Activated CD4-positive, alpha-beta T cell treated with anti-CD3 and anti-CD28 coated beads, Interleukin-2, amount 10 ng/mL, durations not matched to agents 7 days and 5 days (primary cell): ENCODE measurements around the gene ARL5C. TPM values are rescaled to one million over a fixed set of nuclear protein-coding genes. Genes with fewer than 3 reads are reported as not detected.

Source experiments
- CTCF ChIA-PET: fragments of 350-600 bp; sonication (Branson Sonifier 250); formaldehyde crosslinking; loops from one replicate; lab custom pipeline; 2021; ENCODE audit warnings: antibody characterized with exemption; lab: Charles Lee
- POLR2A ChIA-PET: fragments of 350-600 bp; sonication (Branson Sonifier 250); formaldehyde crosslinking; loops from one replicate; lab custom pipeline; 2021; ENCODE audit warnings: antibody characterized with exemption; lab: Charles Lee
- DNase-seq: peaks from one replicate; pipeline ENCODE4 v3.0.0-alpha.2; 2020
- H3K27ac Mint-ChIP-seq: one replicate; pipeline ENCODE4 v1.8.0; 2021; ENCODE audit warnings: mild to moderate bottlenecking, moderate library complexity, mixed read lengths
- H3K27me3 Mint-ChIP-seq: one replicate; pipeline ENCODE4 v1.8.0; 2021; ENCODE audit warnings: mixed read lengths
- H3K36me3 Mint-ChIP-seq: one replicate; pipeline ENCODE4 v1.8.0; 2021; ENCODE audit warnings: low read depth, mixed read lengths
- H3K4me1 Mint-ChIP-seq: one replicate; pipeline ENCODE4 v1.8.0; 2021; ENCODE audit warnings: mixed read lengths
- H3K4me3 Mint-ChIP-seq: one replicate; pipeline ENCODE4 v1.8.0; 2021; ENCODE audit warnings: mild to moderate bottlenecking, moderate library complexity, mixed read lengths
- H3K9me3 Mint-ChIP-seq: one replicate; pipeline ENCODE4 v1.8.0; 2021; ENCODE audit warnings: mixed read lengths
- total RNA-seq, 2 experiments: library from RNA; stranded (reverse); gene quantifications; one replicate each; pipeline ENCODE4 v1.2.3, GENCODE V29; 2021

ARL5C gene
- total RNA-seq, 2 experiments from 2014 or later = 0.15 TPM; not detected in 1

DNA sequence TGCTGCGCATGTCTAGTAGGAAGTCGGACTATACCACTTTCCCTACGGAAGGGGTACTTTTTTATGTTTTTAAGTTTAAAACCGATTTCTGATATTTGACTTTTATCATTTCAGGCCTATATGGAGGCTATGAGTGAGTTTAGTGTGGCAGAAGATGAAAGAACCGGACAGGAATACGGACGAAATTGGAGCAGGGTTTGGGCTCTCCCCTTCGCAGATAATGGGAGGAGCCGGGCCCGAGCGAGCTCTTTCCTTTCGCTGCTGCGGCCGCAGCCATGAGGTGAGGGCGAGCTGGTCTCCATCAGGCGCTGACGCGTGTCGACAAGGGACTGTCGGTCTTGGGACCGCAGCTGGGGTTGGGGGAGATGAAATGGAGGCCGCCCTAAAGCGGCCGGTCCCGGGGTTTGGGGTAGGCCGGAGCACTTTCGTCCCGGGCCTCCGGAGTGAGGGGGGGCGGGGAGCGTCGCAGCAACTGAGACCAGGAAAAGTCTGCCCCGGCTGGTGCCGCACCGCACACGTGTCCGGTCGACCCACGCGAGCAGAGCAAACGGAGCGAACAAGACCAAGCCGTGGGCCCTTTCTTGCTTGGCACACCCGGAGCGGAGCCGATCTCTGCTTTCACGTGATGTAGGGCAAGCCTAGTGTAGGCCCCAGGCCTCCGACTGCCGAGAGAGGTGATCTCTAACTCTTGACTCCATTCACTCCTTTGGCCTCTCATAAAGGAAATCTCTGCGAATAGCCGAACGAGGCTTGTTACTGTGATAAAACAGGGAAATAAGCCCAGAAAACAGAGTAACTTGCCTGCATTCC is 34.3 kb upstream of the ARL5C start, which contains the start of gene RPL19:
TSS of gene RPL19 (plus strand) at position 214 of the 810 bp plus-strand sequence. CDS start at position 276, 62 bp downstream.
- H3K9me3 Mint-ChIP-seq = no peaks in the 10 kb centered on the region
- H3K27me3 Mint-ChIP-seq = no peaks in the 10 kb centered on the region
- CTCF ChIA-PET = interaction anchor here (0.9 to 1.8 kb wide), 6 partner anchors 8 to 47 kb away, joined by 3 to 10 read pairs (median 6); no protein-coding TSS in a partner anchor
- H3K4me3 Mint-ChIP-seq = peak within 1 kb of the TSS; percentile 79
- peak within 1 kb of the TSS; percentile 99 for H3K27ac Mint-ChIP-seq
- DNase-seq = peak; percentile 84
- POLR2A ChIA-PET = interaction anchor here (0.6 to 0.8 kb wide), 2 partner anchors 32 to 46 kb away, joined by 3 to 4 read pairs; no protein-coding TSS in a partner anchor
- peaks cover 58% of the 10 kb centered on the region for H3K4me1 Mint-ChIP-seq
- peaks cover 40% of the 10 kb centered on the region for H3K36me3 Mint-ChIP-seq

DNA sequence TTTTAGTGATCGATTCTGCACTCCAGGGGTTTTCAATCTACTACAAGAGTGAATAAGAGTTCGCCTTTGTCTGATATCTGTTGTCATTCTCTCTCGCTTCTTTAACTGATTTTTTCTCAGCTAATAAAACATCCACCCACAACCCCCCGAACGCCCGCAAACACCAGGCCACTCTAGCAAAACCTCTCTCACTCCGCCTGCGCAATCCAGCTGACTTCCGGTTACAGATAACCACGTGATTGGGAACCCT is 33.8 kb upstream of the ARL5C start:
- peaks cover 62% of the 10 kb centered on the region for H3K4me1 Mint-ChIP-seq
- no peaks in the 10 kb centered on the region for H3K27me3 Mint-ChIP-seq
- peak; percentile 92 for DNase-seq
- ChIA-PET POLR2A (interaction anchor here (0.6 to 0.8 kb wide), 2 partner anchors 32 to 46 kb away, joined by 3 to 4 read pairs; no protein-coding TSS in a partner anchor), CTCF (interaction anchor here (0.8 to 1.8 kb wide), 7 partner anchors 9 to 47 kb away, joined by 3 to 10 read pairs (median 5); partner anchors contain the start of gene STAC2)
- H3K36me3 Mint-ChIP-seq = peaks cover 35% of the 10 kb centered on the region
- peak overlapping the region; percentile 99 for H3K27ac Mint-ChIP-seq
- peak overlapping the region; percentile 79 for H3K4me3 Mint-ChIP-seq
- no peaks in the 10 kb centered on the region for H3K9me3 Mint-ChIP-seq

DNA sequence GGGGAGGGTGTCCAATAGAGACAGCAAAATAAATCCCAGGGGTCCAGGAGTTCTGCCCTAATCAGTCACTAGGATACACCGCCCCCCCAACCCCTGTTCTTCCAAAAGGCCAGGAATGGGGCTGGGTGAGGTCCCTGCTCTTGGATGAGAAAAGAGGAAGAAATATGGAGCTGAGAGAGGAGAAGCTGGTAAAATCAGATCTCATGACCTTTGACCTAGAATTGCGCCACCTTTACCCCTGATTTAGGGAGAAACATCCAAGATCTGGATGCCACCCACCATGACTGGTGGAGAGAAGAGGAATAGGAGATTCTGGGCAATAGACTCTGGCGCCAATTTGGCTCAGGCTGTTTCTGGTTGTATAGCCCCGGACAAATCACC is 32.2 kb upstream of the ARL5C start:
- Mint-ChIP-seq H3K4me3 (peak overlapping the region; percentile 79), H3K4me1 (peaks cover 68% of the 10 kb centered on the region), H3K9me3 (no peaks in the 10 kb centered on the region), H3K27ac (peak overlapping the region; percentile 99), H3K27me3 (no peaks in the 10 kb centered on the region), H3K36me3 (peaks cover 29% of the 10 kb centered on the region)
- no peak for DNase-seq
- ChIA-PET POLR2A (no interaction called here), CTCF (interaction anchor here (0.7 to 1.5 kb wide), 4 partner anchors 9 to 330 kb away, joined by 3 to 5 read pairs (median 4); no protein-coding TSS in a partner anchor)

DNA sequence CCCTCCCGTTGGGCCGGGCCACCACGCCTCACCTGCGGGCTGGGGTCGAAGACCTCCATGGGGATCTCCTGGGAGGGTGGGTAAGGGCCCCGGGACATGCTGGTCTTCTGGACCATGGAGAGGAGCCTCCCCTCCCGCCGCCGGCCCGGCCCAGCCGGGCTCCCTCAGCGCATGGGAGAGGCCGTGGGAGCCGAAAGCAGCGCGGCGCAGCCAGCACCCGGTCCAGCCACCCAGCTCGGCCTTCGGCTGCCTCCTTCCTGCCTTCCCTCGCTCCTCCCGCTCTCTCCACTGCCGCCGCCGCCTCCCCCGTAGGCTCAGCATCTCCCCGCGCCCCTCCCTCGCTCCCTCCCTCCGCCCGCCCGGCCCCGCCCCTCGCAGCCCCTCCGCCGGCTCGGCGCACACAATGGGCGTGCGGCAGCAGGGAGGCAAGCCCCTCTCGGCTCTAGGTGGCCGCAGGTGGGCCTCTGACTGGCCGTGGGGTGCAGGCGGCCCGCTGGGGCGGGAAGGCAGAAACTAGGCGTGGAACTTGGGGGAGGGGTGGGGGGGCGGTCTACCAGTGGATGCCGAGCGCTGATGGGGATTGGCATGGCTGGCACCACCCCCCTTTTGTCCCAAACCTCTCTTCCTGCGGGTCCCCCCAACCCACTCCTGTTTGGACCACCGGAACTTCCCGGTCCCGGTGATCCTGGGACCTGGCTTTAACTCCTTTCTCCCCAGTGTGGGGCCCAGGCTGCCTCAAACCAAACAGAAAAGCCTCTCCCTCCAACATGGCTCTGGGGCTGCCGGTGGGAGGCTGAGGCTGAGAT is 31.6 kb upstream of the ARL5C start, which contains the start of gene CACNB1:
TSS of gene CACNB1 (minus strand) at position 290 of the 806 bp plus-strand sequence. CDS start at position 116, 174 bp downstream.
- ChIA-PET POLR2A (no interaction called here), CTCF (interaction anchor here (0.6 to 1.0 kb wide), 4 partner anchors 38 to 403 kb away, joined by 3 to 4 read pairs (median 3); no protein-coding TSS in a partner anchor)
- H3K27ac Mint-ChIP-seq = peak within 1 kb of the TSS; percentile 99

DNA sequence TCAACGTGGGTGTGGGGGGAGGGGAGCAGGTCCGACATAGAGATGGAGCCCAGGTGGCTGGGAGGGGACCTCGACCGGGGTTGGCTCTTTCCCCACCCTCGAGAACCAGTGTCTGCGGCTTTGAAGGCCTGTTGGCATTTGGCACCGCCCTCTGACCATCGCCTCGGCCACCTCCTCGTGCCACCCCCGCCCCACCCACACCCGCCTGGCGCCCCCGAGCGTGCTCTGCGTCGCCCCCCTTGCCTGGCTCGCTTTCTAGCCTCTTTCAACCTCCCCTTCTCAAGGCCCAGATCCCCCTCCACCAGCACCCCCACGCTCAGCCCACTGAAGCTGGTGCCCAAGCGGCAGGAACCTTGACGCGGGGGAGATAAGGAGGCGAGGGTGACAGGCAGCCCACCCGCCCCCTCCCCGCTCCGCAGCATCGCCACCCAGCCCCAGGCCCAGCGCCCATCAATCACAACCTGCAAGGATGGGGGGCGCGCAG is 30.9 kb upstream of the ARL5C start:
- H3K27me3 Mint-ChIP-seq = no peaks in the 10 kb centered on the region
- peak overlapping the region; percentile 72 for H3K27ac Mint-ChIP-seq
- peaks cover 25% of the 10 kb centered on the region for H3K36me3 Mint-ChIP-seq
- ChIA-PET POLR2A (no interaction called here), CTCF (interaction anchor here (0.6 to 1.0 kb wide), 3 partner anchors 39 to 371 kb away, joined by 3 to 4 read pairs (median 3); no protein-coding TSS in a partner anchor)
- DNase-seq = peak; percentile 14
- no peaks in the 10 kb centered on the region for H3K9me3 Mint-ChIP-seq
- H3K4me3 Mint-ChIP-seq = peak overlapping the region; percentile 79
- H3K4me1 Mint-ChIP-seq = peaks cover 63% of the 10 kb centered on the region

More for the DNA sequence above, 31.6 kb upstream of the ARL5C start, which contains the start of gene CACNB1:
- peak; percentile 74 for DNase-seq
- peaks cover 27% of the 10 kb centered on the region for H3K36me3 Mint-ChIP-seq
- H3K4me1 Mint-ChIP-seq = peaks cover 68% of the 10 kb centered on the region
- peak within 1 kb of the TSS; percentile 79 for H3K4me3 Mint-ChIP-seq
- no peaks in the 10 kb centered on the region for H3K9me3 Mint-ChIP-seq
- no peaks in the 10 kb centered on the region for H3K27me3 Mint-ChIP-seq

DNA sequence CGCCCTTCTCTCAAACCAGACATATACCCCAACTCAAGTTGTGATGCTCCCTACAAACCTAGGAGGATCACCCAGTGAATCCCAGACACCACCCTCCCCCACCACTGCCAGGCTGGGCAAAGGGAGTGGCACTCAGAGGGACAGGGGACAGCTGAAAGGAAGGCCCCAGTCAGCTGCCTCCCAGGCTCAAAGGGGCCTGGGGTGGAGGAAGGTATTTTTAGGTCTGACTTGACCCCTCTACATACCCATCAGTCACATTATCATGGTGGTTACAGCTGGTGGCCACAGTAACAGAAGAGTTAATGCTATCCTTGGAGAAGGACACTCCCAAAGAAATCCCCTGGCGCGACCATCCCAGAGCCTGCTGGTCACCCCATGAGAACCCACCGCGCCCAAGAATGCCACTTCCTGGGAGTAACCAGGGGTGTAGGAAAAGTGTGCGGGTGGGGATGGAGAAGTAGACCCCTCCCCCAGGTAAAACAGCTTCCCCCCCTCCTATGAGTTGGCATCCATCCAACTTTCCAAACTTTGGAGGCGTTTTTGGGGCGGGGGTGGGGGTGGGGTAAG is 30.4 kb upstream of the ARL5C start:
- POLR2A ChIA-PET = no interaction called here
- Mint-ChIP-seq H3K4me3 (peak overlapping the region; percentile 79), H3K27ac (peak overlapping the region; percentile 76), H3K36me3 (peaks cover 21% of the 10 kb centered on the region), H3K9me3 (no peaks in the 10 kb centered on the region), H3K27me3 (no peaks in the 10 kb centered on the region), H3K4me1 (peaks cover 59% of the 10 kb centered on the region)
- DNase-seq = no peak
- CTCF ChIA-PET = interaction anchor here (0.9 to 1.1 kb wide), 2 partner anchors 29 to 43 kb away, joined by 3 to 5 read pairs; no protein-coding TSS in a partner anchor

DNA sequence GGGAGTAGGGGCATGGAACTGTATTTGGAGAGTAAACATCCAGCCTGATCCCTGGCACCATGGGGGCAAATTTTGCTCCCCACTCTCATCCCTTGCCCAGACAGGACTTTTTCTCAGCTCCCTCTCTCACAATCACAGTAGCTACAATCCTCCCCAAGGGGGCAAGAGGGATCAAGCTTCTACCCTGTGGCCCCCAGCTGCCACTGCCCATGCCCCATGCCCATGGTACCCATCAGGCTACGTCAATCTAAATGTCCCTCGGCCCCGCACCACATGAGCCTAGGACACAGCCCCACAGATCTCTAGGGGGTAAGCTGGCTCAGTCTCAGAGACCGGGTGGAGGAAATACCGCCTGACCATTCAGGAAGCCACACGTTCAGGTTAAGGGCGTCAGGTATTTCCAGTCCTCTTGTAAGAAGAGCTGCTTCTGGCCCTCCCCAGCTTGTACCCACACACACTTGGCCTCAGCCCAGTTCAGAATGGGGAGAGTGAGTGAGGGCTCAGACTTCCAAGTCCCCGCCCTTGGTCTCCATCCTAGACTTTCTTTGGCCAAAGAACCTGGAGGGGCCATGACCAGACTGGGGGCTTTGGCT is 29.7 kb upstream of the ARL5C start:
- Mint-ChIP-seq H3K4me1 (peaks cover 53% of the 10 kb centered on the region), H3K4me3 (peak overlapping the region; percentile 79), H3K9me3 (no peaks in the 10 kb centered on the region), H3K27me3 (no peaks in the 10 kb centered on the region), H3K36me3 (peaks cover 17% of the 10 kb centered on the region), H3K27ac (no peak overlapping the region)
- ChIA-PET POLR2A (interaction anchor here (0.5 kb wide), 1 partner anchor 11 kb away, joined by 3 read pairs; no protein-coding TSS in a partner anchor), CTCF (interaction anchor here (0.6 to 1.3 kb wide), 6 partner anchors 13 to 496 kb away, joined by 3 to 5 read pairs (median 3); no protein-coding TSS in a partner anchor)
- DNase-seq = no peak

DNA sequence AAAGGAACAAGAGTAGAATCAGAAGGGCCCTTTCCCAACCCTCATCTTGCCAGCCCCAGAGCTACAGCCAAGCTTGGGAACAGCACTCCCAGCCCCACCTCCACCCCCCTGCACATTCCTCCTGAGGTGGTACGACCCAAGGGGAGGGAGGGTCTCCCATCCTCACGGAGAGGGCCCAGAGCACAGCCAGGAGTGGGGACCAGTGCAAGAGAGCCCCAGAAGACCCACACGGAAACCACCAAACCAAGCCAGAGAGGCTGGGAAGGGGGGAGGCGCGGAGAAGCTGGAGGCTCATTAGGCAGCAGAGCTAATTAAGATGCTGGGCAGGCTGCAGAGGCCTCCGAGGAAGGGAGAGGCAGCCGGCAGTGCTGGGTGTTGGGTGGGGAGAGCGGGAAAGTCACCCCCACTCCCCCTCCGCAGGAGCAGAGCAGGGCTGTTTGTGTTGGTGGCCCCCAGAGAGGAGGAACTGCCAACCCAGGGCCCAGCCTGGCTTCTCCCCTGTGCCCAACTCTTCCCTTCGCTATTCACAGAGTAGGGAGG is 29.1 kb upstream of the ARL5C start:
- Mint-ChIP-seq H3K9me3 (no peaks in the 10 kb centered on the region), H3K4me1 (peaks cover 53% of the 10 kb centered on the region), H3K27ac (no peak overlapping the region), H3K27me3 (no peaks in the 10 kb centered on the region), H3K36me3 (peaks cover 16% of the 10 kb centered on the region), H3K4me3 (peak overlapping the region; percentile 3)
- ChIA-PET CTCF (interaction anchor here (0.6 to 1.3 kb wide), 5 partner anchors 13 to 496 kb away, joined by 3 to 4 read pairs (median 3); no protein-coding TSS in a partner anchor), POLR2A (interaction anchor here (0.5 kb wide), 1 partner anchor 12 kb away, joined by 3 read pairs; no protein-coding TSS in a partner anchor)
- DNase-seq = no peak

DNA sequence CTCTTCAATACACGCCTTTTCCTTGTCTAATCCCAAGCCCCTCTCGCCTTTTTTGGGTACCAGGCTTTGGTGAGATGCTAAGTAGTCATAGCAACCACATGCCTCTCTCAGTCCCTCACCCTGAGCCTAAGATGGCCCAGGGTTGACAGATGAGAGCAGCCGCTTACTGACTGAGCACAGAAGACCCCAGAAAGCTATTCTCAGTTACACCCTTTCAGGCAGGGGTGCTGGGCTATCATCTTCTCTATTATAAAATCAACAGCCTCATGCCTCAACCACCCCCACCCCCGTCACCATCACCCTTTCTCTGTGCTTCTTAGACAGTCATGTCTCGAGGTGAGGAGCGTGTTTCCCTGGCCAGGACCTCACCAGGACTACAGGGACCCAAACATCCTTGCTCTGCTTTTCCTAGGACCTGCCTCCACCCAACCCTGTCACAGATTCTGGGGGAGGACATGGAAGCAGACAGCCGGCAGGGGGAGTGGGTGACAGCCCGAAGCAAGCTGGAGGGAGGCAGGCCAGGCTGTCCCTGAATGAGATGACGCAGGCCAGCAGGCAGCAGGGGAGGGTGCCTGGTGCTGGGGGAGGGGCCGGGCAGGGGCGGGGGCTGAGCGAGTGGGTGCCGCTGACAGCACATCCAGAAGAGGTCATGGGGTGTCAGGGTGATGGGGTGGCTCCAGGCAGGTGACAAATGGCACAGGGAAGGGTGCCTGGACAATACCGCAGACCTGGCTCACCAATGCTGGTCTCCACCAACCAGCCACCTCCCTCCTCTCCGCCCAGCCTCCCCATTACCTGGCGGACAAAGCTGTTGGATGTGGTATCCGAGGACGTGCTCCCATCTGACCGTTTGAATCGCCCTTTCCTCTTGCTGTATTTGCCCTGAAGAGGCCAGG is 28.4 kb upstream of the ARL5C start:
- H3K4me1 Mint-ChIP-seq = peaks cover 48% of the 10 kb centered on the region
- H3K9me3 Mint-ChIP-seq = no peaks in the 10 kb centered on the region
- no peaks in the 10 kb centered on the region for H3K27me3 Mint-ChIP-seq
- DNase-seq = no peak
- H3K27ac Mint-ChIP-seq = no peak overlapping the region
- peaks cover 16% of the 10 kb centered on the region for H3K36me3 Mint-ChIP-seq
- H3K4me3 Mint-ChIP-seq = no peak overlapping the region
- POLR2A ChIA-PET = interaction anchor here (0.5 kb wide), 1 partner anchor 174 kb away, joined by 3 read pairs; no protein-coding TSS in a partner anchor
- CTCF ChIA-PET = interaction anchor here (1.0 to 3.2 kb wide), 3 partner anchors 12 to 30 kb away, joined by 3 to 8 read pairs (median 3); no protein-coding TSS in a partner anchor

DNA sequence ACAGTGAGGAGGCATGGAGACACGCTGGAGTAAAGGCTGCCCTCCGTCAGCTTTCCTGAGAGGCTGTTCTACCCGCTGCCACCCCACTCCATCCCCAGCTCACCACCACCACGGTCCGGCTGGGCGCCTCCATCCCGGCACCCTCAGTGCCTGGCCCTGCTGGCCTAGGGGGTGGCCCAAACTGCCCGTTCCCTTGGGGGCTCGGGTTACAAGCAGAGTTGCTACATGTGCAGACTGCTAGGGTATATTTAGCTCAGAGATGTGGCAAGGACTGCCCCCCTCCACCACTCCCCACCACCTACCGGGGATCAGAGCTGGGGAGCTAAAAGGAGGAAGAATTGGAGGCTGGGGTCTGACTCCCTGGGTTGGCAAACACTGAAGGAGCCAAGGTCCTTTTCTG is 27.4 kb upstream of the ARL5C start:
- no peak for DNase-seq
- ChIA-PET POLR2A (interaction anchor here (0.5 kb wide), 1 partner anchor 173 kb away, joined by 3 read pairs; no protein-coding TSS in a partner anchor), CTCF (interaction anchor here (1.5 to 3.2 kb wide), 2 partner anchors 18 to 43 kb away, joined by 6 to 8 read pairs; no protein-coding TSS in a partner anchor)
- peaks cover 38% of the 10 kb centered on the region for H3K4me1 Mint-ChIP-seq
- H3K27ac Mint-ChIP-seq = no peak overlapping the region
- H3K36me3 Mint-ChIP-seq = peaks cover 16% of the 10 kb centered on the region
- H3K27me3 Mint-ChIP-seq = no peaks in the 10 kb centered on the region
- H3K4me3 Mint-ChIP-seq = no peak overlapping the region
- H3K9me3 Mint-ChIP-seq = no peaks in the 10 kb centered on the region
